Measurements from ENCODE around the gene CTCF. TPM values are rescaled to one million over a fixed set of nuclear protein-coding genes. Genes with fewer than 3 reads are reported as not detected.
A peak's percentile ranks its signal among the peaks of the same experiment; 100 is the strongest.

CTCF gene
- total RNA-seq, 6 experiments from 2014 or later: 22.6 to 31.1 (median 29.4) TPM

DNA sequence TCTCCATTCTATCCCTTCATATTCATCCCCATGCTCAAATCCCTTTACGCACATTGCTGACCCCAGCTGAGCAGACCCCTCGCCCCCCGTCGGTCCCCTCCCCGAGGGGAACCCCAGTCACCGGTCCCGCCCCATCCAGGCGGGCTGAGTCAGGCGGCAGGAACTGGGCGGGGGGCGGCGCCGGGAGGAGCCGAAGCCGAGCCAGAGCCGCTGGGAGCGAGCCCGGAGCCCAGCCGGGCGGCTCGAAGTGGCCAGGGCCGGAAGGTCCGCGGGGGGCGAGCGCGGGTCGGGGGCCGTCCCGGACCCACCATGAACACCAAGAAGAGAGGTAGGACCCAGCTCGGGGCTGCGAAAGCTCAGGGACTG lies 25.1 kb upstream of the CTCF start:
- H3K9me3 Mint-ChIP-seq: no peaks in the 10 kb centered on the region
- DNase-seq: no peak
- H3K36me3 Mint-ChIP-seq (ENCODE audit: low read depth): peaks cover 21% of the 10 kb centered on the region
- peak overlapping the region; percentile 85 for H3K4me3 Mint-ChIP-seq
- H3K27ac Mint-ChIP-seq: peak overlapping the region; percentile 85
- peaks cover 65% of the 10 kb centered on the region for H3K4me1 Mint-ChIP-seq (ENCODE audit: low read depth)
- TF ChIP-seq, protein P1, sequence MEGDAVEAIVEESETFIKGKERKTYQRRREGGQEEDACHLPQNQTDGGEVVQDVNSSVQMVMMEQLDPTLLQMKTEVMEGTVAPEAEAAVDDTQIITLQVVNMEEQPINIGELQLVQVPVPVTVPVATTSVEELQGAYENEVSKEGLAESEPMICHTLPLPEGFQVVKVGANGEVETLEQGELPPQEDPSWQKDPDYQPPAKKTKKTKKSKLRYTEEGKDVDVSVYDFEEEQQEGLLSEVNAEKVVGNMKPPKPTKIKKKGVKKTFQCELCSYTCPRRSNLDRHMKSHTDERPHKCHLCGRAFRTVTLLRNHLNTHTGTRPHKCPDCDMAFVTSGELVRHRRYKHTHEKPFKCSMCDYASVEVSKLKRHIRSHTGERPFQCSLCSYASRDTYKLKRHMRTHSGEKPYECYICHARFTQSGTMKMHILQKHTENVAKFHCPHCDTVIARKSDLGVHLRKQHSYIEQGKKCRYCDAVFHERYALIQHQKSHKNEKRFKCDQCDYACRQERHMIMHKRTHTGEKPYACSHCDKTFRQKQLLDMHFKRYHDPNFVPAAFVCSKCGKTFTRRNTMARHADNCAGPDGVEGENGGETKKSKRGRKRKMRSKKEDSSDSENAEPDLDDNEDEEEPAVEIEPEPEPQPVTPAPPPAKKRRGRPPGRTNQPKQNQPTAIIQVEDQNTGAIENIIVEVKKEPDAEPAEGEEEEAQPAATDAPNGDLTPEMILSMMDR (IDR thresholded peaks at IDR 0.05): no peak
- peaks cover 11% of the 10 kb centered on the region for H3K27me3 Mint-ChIP-seq (ENCODE audit: insufficient read depth)

DNA sequence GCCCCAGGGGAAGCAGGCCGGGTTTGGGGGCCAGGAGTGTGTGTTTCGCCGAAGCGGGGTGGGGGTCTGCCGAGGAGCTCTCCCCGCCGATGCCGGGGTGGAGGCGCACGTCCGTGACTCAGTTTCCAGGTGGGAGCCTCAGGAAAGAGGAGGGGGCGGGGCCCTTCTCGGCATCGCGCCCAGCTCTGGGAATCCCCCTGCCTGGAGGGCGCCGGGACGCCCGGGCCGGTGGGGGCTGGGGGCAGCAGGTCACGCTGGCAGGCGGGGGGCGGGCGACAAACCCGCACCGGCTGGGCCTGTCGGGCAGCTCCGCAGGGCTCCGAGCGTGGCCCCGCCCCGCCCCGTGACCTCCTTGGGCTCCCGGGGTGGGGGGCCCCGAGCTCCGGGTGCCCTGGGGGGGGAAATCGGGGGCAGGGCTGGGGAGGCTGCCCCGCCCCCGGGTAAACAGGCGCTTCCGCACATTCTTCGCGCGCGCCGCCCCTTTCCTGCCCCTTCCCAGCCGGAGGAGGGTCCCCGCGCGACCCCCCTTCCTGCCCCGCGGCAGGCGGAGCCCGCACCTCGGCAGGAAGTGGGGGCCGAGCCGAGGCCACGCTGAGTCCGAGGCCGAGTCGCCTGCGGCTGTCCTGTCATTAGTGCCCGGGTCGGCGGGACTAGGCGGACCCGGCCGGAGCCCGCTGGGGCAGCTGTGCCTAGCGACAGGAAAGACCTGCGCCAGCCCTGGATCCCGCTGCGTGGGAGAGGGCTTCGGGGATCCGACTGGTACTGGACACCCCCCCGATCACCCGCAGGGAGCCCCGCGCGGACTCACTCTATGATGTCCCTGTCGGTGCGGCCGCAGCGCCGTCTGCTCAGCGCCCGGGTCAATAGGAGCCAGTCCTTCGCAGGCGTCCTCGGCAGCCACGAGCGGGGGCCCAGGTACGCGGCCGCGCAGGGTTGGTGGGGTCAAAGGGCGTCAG lies 24.4 kb upstream of the CTCF start:
- H3K27me3 Mint-ChIP-seq (ENCODE audit: insufficient read depth): peaks cover 11% of the 10 kb centered on the region
- no peak for DNase-seq
- H3K4me1 Mint-ChIP-seq (ENCODE audit: low read depth): peaks cover 63% of the 10 kb centered on the region
- peak overlapping the region; percentile 85 for H3K4me3 Mint-ChIP-seq
- no peaks in the 10 kb centered on the region for H3K9me3 Mint-ChIP-seq
- H3K27ac Mint-ChIP-seq: peak overlapping the region; percentile 85
- peaks cover 24% of the 10 kb centered on the region for H3K36me3 Mint-ChIP-seq (ENCODE audit: low read depth)
- TF ChIP-seq, protein P1 (IDR thresholded peaks at IDR 0.05): no peak

DNA sequence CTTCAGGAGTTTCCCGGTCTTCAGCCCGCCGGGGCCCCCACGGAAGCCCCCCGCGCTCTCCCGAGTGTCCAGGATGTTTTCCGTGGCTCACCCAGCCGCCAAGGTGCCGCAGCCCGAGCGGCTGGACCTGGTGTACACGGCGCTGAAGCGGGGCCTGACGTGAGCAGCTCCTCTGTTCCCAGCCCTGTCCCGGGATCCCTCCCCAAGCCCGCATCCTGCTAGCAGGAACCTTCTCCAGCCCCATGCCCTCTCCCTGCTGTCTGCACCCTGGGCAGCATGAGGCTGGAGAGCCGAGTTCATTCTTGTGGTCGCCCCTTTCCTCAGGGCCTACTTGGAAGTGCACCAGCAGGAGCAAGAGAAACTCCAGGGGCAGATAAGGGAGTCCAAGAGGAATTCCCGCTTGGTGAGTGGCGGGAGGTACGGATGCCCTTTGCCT lies 23.6 kb upstream of the CTCF start:
- H3K27me3 Mint-ChIP-seq (ENCODE audit: insufficient read depth): peaks cover 9% of the 10 kb centered on the region
- DNase-seq: no peak
- peak overlapping the region; percentile 67 for H3K27ac Mint-ChIP-seq

DNA sequence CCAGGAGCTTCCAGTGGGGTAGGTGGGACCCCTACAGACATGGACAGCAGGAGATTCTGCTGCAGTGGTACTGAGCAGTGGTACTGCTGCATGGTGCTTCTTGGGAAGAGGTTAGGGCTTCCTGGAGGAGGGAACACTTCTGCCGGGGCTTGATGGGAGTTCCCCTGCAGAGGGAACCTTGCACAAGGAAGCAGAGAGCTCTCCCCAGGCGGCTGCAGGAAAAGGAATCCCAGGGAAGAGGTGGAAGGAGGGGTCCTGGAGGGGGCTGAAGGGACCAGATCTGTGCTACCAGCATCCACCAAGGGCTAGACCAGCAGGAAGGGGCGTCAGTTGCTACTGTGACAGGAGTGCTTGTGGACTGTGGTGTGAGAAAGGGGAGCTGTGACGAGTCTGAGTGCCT lies 23.1 kb upstream of the CTCF start:
- Mint-ChIP-seq H3K4me3 (peak overlapping the region; percentile 79), H3K9me3 (no peaks in the 10 kb centered on the region), H3K27ac (no peak overlapping the region), H3K27me3 (ENCODE audit: insufficient read depth) (peaks cover 9% of the 10 kb centered on the region), H3K36me3 (ENCODE audit: low read depth) (peaks cover 20% of the 10 kb centered on the region), H3K4me1 (ENCODE audit: low read depth) (peaks cover 55% of the 10 kb centered on the region)
- DNase-seq: no peak
- TF ChIP-seq, protein P1 (IDR thresholded peaks at IDR 0.05): no peak

More for the DNA sequence above, 23.6 kb upstream of the CTCF start:
- Mint-ChIP-seq H3K4me1 (ENCODE audit: low read depth) (peaks cover 55% of the 10 kb centered on the region), H3K36me3 (ENCODE audit: low read depth) (peaks cover 20% of the 10 kb centered on the region), H3K4me3 (peak overlapping the region; percentile 79), H3K9me3 (no peaks in the 10 kb centered on the region)
- TF ChIP-seq, protein P1 (IDR thresholded peaks at IDR 0.05): no peak

DNA sequence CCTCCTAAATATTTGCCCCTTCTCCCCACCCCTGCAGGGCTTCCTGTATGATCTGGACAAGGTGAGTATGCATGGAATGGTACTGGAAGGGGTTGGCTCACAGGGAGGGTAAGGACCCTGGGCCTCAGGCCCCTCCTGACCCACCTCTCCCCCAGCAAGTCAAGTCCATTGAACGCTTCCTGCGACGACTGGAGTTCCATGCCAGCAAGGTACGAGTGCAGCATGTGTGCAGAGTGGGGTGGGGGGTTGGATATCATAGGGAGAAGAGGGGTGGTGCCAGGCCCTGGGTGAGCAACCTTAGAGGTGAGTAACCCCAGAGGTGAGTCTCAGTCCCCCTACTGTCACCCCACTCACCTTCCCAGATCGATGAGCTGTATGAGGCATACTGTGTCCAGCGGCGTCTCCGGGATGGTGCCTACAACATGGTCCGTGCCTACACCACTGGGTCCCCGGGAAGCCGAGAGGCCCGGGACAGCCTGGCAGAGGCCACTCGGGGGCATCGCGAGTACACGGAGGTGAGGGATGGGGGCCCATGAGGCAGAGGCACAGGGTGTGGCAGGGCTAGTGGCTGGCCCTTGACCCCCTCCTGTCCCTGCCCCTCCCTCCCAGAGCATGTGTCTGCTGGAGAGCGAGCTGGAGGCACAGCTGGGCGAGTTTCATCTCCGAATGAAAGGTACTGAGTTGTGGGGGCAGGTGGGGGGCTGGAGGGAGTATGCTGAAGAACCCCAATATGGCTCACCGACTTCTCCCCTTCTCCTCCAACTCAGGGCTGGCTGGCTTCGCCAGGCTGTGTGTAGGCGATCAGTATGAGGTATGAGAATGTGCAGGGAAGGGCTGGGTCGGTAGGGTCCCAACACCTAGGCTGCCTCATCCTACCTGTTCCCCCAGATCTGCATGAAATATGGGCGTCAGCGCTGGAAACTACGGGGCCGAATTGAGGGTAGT lies 22.4 kb upstream of the CTCF start:
- H3K36me3 Mint-ChIP-seq (ENCODE audit: low read depth): peaks cover 20% of the 10 kb centered on the region
- no peak for DNase-seq
- H3K9me3 Mint-ChIP-seq: no peaks in the 10 kb centered on the region
- TF ChIP-seq, protein P1 (IDR thresholded peaks at IDR 0.05): no peak
- H3K4me1 Mint-ChIP-seq (ENCODE audit: low read depth): peaks cover 55% of the 10 kb centered on the region
- no peak overlapping the region for H3K27ac Mint-ChIP-seq
- no peak overlapping the region for H3K4me3 Mint-ChIP-seq
- peaks cover 9% of the 10 kb centered on the region for H3K27me3 Mint-ChIP-seq (ENCODE audit: insufficient read depth)

Data from HFFc6 (cell line).